Measurements from ENCODE around the gene OSBPL6.

The OSBPL6 gene

DNA sequence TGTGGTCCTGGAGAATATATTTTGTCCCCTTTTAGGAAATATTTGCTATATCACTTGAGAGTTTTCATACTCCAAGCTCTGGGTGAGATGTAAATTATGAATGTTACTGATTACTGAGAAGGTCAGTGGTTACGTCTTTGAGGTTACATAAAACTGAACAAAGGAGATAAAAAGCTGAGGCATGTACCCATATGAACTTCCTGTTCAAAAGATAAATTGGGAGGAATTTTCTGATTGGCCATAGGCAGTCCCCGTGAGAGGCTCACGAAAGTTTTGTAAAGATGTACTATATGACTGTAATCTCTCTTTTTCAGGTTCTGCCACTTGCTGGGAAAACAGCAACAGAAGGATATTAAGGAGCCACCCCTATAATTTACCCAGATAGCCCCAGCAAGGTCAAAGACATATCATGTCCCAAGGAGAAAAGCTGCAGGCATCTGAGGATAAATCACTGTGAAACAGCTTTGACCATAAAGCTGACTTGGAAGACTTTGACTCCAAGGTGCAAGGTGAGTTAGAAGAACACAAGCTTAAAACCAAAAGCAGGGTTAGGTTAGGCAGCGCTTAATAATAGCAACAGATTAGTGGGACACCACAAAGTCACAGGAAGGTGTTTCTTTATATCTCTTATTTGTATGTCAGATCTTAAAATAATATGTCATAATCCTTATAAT is 90.4 kb downstream of the OSBPL6 start:
- H3K4me1 ChIP-seq (ENCODE audit: control insufficient read depth, insufficient read depth, low read length): no peaks in the 10 kb centered on the region
- H3K4me3 ChIP-seq (ENCODE audit: low read depth, low read length): no peak overlapping the region
- no peaks in the 10 kb centered on the region for H3K36me3 ChIP-seq (ENCODE audit: control insufficient read depth in 2 of 2, insufficient read depth in 1 of 2, low read length in 2 of 2)
- H3K9me3 ChIP-seq (ENCODE audit: control insufficient read depth, insufficient read depth, low read depth, low read length): no peaks in the 10 kb centered on the region
- H3K27ac ChIP-seq (ENCODE audit: extremely low read depth, low read depth, low read length): no peak overlapping the region
- POLR2A ChIA-PET: no interaction called here
- TF ChIP-seq GLIS1 (tag by site-specific recombination; IDR thresholded peaks at IDR 0.05): no peak
- TF ChIP-seq ZNF707 (tag by site-specific recombination; IDR thresholded peaks at IDR 0.05): no peak
- no peak for TF ChIP-seq ZNF561 (tag by site-specific recombination; IDR thresholded peaks at IDR 0.05; ENCODE audit: borderline replicate concordance)
- TF ChIP-seq ZNF169 (tag by site-specific recombination; IDR thresholded peaks at IDR 0.05): no peak
- TF ChIP-seq ZNF521 (tag by site-specific recombination; IDR thresholded peaks at IDR 0.05): no peak
- no peak for TF ChIP-seq ZNF623 (tag by site-specific recombination; IDR thresholded peaks at IDR 0.05)
- TF ChIP-seq KLF9 (tag by site-specific recombination; IDR thresholded peaks at IDR 0.05; ENCODE audit: low read depth): no peak
- no peak for TF ChIP-seq ZNF184 (tag by site-specific recombination; IDR thresholded peaks at IDR 0.05)
- no peak for TF ChIP-seq ZNF544 (tag by site-specific recombination; IDR thresholded peaks at IDR 0.05)
- TF ChIP-seq, protein P1, sequence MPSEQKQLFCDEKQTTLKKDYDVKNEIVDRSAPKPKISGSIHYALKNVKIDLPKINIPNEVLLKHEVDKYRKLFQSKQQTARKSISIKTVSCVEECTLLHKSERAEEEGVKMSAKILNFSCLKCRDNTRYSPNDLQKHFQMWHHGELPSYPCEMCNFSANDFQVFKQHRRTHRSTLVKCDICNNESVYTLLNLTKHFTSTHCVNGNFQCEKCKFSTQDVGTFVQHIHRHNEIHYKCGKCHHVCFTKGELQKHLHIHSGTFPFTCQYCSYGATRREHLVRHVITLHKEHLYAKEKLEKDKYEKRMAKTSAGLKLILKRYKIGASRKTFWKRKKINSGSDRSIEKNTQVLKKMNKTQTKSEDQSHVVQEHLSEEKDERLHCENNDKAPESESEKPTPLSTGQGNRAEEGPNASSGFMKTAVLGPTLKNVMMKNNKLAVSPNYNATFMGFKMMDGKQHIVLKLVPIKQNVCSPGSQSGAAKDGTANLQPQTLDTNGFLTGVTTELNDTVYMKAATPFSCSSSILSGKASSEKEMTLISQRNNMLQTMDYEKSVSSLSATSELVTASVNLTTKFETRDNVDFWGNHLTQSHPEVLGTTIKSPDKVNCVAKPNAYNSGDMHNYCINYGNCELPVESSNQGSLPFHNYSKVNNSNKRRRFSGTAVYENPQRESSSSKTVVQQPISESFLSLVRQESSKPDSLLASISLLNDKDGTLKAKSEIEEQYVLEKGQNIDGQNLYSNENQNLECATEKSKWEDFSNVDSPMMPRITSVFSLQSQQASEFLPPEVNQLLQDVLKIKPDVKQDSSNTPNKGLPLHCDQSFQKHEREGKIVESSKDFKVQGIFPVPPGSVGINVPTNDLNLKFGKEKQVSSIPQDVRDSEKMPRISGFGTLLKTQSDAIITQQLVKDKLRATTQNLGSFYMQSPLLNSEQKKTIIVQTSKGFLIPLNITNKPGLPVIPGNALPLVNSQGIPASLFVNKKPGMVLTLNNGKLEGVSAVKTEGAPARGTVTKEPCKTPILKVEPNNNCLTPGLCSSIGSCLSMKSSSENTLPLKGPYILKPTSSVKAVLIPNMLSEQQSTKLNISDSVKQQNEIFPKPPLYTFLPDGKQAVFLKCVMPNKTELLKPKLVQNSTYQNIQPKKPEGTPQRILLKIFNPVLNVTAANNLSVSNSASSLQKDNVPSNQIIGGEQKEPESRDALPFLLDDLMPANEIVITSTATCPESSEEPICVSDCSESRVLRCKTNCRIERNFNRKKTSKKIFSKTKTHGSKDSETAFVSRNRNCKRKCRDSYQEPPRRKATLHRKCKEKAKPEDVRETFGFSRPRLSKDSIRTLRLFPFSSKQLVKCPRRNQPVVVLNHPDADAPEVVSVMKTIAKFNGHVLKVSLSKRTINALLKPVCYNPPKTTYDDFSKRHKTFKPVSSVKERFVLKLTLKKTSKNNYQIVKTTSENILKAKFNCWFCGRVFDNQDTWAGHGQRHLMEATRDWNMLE (tag by site-specific recombination; conservative IDR thresholded peaks at IDR 0.05; ENCODE audit: low read depth): no peak
- no peak for TF ChIP-seq KLF16 (tag by site-specific recombination; IDR thresholded peaks at IDR 0.05)
- TF ChIP-seq ZBTB17 (tag by site-specific recombination; IDR thresholded peaks at IDR 0.05): no peak
- TF ChIP-seq, protein P2, sequence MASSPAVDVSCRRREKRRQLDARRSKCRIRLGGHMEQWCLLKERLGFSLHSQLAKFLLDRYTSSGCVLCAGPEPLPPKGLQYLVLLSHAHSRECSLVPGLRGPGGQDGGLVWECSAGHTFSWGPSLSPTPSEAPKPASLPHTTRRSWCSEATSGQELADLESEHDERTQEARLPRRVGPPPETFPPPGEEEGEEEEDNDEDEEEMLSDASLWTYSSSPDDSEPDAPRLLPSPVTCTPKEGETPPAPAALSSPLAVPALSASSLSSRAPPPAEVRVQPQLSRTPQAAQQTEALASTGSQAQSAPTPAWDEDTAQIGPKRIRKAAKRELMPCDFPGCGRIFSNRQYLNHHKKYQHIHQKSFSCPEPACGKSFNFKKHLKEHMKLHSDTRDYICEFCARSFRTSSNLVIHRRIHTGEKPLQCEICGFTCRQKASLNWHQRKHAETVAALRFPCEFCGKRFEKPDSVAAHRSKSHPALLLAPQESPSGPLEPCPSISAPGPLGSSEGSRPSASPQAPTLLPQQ (tag by site-specific recombination; IDR thresholded peaks at IDR 0.05): no peak
- TF ChIP-seq, protein P3, sequence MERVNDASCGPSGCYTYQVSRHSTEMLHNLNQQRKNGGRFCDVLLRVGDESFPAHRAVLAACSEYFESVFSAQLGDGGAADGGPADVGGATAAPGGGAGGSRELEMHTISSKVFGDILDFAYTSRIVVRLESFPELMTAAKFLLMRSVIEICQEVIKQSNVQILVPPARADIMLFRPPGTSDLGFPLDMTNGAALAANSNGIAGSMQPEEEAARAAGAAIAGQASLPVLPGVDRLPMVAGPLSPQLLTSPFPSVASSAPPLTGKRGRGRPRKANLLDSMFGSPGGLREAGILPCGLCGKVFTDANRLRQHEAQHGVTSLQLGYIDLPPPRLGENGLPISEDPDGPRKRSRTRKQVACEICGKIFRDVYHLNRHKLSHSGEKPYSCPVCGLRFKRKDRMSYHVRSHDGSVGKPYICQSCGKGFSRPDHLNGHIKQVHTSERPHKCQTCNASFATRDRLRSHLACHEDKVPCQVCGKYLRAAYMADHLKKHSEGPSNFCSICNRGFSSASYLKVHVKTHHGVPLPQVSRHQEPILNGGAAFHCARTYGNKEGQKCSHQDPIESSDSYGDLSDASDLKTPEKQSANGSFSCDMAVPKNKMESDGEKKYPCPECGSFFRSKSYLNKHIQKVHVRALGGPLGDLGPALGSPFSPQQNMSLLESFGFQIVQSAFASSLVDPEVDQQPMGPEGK (tag by site-specific recombination; IDR thresholded peaks at IDR 0.05): no peak
- no peak for TF ChIP-seq GLI2 (tag by site-specific recombination; IDR thresholded peaks at IDR 0.05; ENCODE audit: borderline replicate concordance, low read depth)
- no peak for TF ChIP-seq ZNF626 (tag by site-specific recombination; IDR thresholded peaks at IDR 0.05)
- CTCF ChIA-PET: interaction anchor here (0.6 kb wide), 1 partner anchor 127 kb away, joined by 4 read pairs; no protein-coding TSS in a partner anchor

DNA sequence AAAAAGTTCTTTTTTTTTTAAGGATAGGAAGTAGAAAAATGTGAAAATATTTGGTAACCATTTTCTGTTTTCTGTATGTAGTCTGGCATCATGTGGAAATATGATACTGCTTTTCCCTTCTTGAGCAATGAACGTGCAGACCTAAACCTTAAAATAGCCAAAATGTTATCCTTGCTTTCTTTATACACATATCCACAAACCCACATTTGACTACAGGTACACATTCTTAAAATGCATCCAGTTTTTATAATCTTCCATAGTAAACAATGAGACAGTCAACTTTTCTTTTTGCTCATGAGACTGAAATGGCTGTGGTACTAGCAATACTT is 90.9 kb downstream of the OSBPL6 start:
- ChIA-PET CTCF (no interaction called here), POLR2A (no interaction called here)
- Histone ChIP-seq H3K36me3 (ENCODE audit: control insufficient read depth in 2 of 2, insufficient read depth in 1 of 2, low read length in 2 of 2) (no peaks in the 10 kb centered on the region), H3K9me3 (ENCODE audit: control insufficient read depth, insufficient read depth, low read depth, low read length) (no peaks in the 10 kb centered on the region), H3K27ac (ENCODE audit: extremely low read depth, low read depth, low read length) (no peak overlapping the region), H3K4me1 (ENCODE audit: control insufficient read depth, insufficient read depth, low read length) (no peaks in the 10 kb centered on the region), H3K4me3 (ENCODE audit: low read depth, low read length) (no peak overlapping the region)
- TF ChIP-seq ZNF202 (tag by site-specific recombination; IDR thresholded peaks at IDR 0.05; ENCODE audit: borderline replicate concordance): no peak
- no peak for TF ChIP-seq ZNF629 (tag by site-specific recombination; IDR thresholded peaks at IDR 0.05)
- TF ChIP-seq OVOL3 (tag by site-specific recombination; IDR thresholded peaks at IDR 0.05): no peak
- no peak for TF ChIP-seq ZNF792 (tag by site-specific recombination; IDR thresholded peaks at IDR 0.05)
- TF ChIP-seq, protein P4, sequence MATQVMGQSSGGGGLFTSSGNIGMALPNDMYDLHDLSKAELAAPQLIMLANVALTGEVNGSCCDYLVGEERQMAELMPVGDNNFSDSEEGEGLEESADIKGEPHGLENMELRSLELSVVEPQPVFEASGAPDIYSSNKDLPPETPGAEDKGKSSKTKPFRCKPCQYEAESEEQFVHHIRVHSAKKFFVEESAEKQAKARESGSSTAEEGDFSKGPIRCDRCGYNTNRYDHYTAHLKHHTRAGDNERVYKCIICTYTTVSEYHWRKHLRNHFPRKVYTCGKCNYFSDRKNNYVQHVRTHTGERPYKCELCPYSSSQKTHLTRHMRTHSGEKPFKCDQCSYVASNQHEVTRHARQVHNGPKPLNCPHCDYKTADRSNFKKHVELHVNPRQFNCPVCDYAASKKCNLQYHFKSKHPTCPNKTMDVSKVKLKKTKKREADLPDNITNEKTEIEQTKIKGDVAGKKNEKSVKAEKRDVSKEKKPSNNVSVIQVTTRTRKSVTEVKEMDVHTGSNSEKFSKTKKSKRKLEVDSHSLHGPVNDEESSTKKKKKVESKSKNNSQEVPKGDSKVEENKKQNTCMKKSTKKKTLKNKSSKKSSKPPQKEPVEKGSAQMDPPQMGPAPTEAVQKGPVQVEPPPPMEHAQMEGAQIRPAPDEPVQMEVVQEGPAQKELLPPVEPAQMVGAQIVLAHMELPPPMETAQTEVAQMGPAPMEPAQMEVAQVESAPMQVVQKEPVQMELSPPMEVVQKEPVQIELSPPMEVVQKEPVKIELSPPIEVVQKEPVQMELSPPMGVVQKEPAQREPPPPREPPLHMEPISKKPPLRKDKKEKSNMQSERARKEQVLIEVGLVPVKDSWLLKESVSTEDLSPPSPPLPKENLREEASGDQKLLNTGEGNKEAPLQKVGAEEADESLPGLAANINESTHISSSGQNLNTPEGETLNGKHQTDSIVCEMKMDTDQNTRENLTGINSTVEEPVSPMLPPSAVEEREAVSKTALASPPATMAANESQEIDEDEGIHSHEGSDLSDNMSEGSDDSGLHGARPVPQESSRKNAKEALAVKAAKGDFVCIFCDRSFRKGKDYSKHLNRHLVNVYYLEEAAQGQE (tag by site-specific recombination; IDR thresholded peaks at IDR 0.05): no peak
- TF ChIP-seq ZNF626 (tag by site-specific recombination; IDR thresholded peaks at IDR 0.05): no peak
- TF ChIP-seq, protein P5, sequence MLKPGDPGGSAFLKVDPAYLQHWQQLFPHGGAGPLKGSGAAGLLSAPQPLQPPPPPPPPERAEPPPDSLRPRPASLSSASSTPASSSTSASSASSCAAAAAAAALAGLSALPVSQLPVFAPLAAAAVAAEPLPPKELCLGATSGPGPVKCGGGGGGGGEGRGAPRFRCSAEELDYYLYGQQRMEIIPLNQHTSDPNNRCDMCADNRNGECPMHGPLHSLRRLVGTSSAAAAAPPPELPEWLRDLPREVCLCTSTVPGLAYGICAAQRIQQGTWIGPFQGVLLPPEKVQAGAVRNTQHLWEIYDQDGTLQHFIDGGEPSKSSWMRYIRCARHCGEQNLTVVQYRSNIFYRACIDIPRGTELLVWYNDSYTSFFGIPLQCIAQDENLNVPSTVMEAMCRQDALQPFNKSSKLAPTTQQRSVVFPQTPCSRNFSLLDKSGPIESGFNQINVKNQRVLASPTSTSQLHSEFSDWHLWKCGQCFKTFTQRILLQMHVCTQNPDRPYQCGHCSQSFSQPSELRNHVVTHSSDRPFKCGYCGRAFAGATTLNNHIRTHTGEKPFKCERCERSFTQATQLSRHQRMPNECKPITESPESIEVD (tag by site-specific recombination; IDR thresholded peaks at IDR 0.05): no peak

All from HEK293 (cell line).